ENCODE results near the gene FARP1. TPM values are rescaled to one million over a fixed set of nuclear protein-coding genes. Genes with fewer than 3 reads are reported as not detected.

FARP1 gene
- total and polyA plus RNA-seq, 7 donors: 6.9 to 96.4 (median 32.9) TPM

- WGBS, 2 donors: 51 to 78% methylated on average over 20 of the region's 20 CpGs
Measured at GRCh38 chr13:98313023-98313921, 170.4 kb downstream of the FARP1 start.

DNA sequence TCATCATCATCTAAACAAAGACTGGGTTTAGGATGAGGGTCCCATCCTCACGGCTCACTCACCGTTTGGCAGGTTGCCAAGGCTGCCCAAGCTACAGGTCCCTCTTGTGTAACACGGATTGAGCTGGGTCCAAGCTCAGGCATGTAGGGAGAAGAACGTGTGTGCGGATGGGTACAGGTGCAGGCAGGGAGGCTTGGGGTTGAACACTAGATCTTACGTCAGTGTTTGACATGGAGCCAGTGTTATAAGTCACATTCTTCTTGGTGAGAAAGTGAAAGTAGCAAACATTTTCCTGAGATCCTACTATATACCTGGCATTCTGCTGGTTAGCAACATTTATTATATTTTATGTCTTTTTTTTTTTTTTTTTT, 171.0 kb downstream of the FARP1 start:
- peak overlapping the region in 2 of 4 donors; percentile 72 to 80 for H3K27ac ChIP-seq

More at GRCh38 chr13:98313023-98313921, 170.4 kb downstream of the FARP1 start:
- H3K4me3 ChIP-seq: no peak overlapping the region
- H3K27me3 ChIP-seq: no peaks in the 10 kb centered on the region
- DNase-seq: no peak
- intact Hi-C loops (cut with DNase I): loop anchor here (5.0 kb wide), 1 partner anchor 121 kb away; no protein-coding TSS in a partner anchor
- peak overlapping the region in 3 of 4 donors; percentile 22 to 80 (median 72) for H3K27ac ChIP-seq
- peaks cover 0 to 39% (median 23%) of the 10 kb centered on the region in 4 donors for H3K4me1 ChIP-seq
- TF ChIP-seq EP300 (IDR thresholded peaks at IDR 0.05): no peak
- H3K36me3 ChIP-seq: no peaks in the 10 kb centered on the region
- H3K9me3 ChIP-seq: no peaks in the 10 kb centered on the region

GRCh38 chr13:98315466-98315865, 172.6 kb downstream of the FARP1 start:
- Histone ChIP-seq H3K4me3 (no peak overlapping the region), H3K36me3 (no peaks in the 10 kb centered on the region), H3K27me3 (no peaks in the 10 kb centered on the region), H3K9me3 (no peaks in the 10 kb centered on the region), H3K4me1 (peaks cover 0 to 35% (median 23%) of the 10 kb centered on the region in 4 donors), H3K27ac (peak overlapping the region in 2 of 4 donors; percentile 46 to 59)
- TF ChIP-seq POLR2AphosphoS5 (IDR thresholded peaks at IDR 0.05) (no peak), EP300 (IDR thresholded peaks at IDR 0.05) (no peak), POLR2A (IDR thresholded peaks at IDR 0.05) (no peak)
- TF ChIP-seq, protein P1, sequence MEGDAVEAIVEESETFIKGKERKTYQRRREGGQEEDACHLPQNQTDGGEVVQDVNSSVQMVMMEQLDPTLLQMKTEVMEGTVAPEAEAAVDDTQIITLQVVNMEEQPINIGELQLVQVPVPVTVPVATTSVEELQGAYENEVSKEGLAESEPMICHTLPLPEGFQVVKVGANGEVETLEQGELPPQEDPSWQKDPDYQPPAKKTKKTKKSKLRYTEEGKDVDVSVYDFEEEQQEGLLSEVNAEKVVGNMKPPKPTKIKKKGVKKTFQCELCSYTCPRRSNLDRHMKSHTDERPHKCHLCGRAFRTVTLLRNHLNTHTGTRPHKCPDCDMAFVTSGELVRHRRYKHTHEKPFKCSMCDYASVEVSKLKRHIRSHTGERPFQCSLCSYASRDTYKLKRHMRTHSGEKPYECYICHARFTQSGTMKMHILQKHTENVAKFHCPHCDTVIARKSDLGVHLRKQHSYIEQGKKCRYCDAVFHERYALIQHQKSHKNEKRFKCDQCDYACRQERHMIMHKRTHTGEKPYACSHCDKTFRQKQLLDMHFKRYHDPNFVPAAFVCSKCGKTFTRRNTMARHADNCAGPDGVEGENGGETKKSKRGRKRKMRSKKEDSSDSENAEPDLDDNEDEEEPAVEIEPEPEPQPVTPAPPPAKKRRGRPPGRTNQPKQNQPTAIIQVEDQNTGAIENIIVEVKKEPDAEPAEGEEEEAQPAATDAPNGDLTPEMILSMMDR (IDR thresholded peaks at IDR 0.05): no peak
- intact Hi-C loops (cut with DNase I): no loop called here
- WGBS, 2 donors: 59 to 68% methylated on average over 8 of the region's 8 CpGs
- DNase-seq: no peak

More for the DNA sequence above, 171.0 kb downstream of the FARP1 start:
- H3K4me3 ChIP-seq: no peak overlapping the region
- intact Hi-C loops (cut with DNase I): loop anchor here (5.0 kb wide), 1 partner anchor 122 kb away; no protein-coding TSS in a partner anchor
- no peaks in the 10 kb centered on the region for H3K36me3 ChIP-seq
- H3K4me1 ChIP-seq: peaks cover 0 to 35% (median 21%) of the 10 kb centered on the region in 4 donors
- no peaks in the 10 kb centered on the region for H3K27me3 ChIP-seq
- WGBS, 2 donors: 87 to 89% methylated on average over 6 of the region's 6 CpGs
- no peaks in the 10 kb centered on the region for H3K9me3 ChIP-seq
- TF ChIP-seq POLR2AphosphoS5 (IDR thresholded peaks at IDR 0.05) (no peak), POLR2A (IDR thresholded peaks at IDR 0.05) (no peak), EP300 (IDR thresholded peaks at IDR 0.05) (no peak)
- TF ChIP-seq, protein P1 (IDR thresholded peaks at IDR 0.05): no peak
- no peak for DNase-seq

DNA sequence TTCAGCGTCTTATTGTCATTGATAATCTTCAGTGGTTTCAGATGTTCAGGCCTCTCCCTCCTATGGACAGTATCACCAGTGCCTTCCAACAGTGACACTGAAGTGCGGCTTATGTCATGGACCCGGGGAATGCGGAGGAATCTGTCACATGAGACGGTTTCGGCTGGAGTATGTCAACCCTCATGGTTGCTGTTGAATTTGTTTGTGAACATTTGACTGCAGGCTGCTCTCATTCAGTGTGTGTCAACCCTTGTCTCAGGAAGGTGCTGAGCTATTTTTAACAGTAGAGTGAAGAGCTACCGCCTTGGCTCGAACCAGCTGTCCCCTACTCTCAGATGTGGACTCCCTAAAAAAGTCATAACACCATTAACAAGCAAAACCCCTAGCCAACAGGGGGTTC, 173.0 kb downstream of the FARP1 start:
- intact Hi-C loops (cut with DNase I): no loop called here
- Histone ChIP-seq H3K4me3 (no peak overlapping the region), H3K27me3 (no peaks in the 10 kb centered on the region), H3K36me3 (no peaks in the 10 kb centered on the region), H3K9me3 (no peaks in the 10 kb centered on the region), H3K27ac (peak overlapping the region in 2 of 4 donors; percentile 46 to 59), H3K4me1 (peaks cover 0 to 36% (median 25%) of the 10 kb centered on the region in 4 donors)
- DNase-seq: no peak
- 86 to 87% methylated on average over 8 of the region's 8 CpGs for WGBS, 2 donors
- TF ChIP-seq POLR2A (IDR thresholded peaks at IDR 0.05) (no peak), POLR2AphosphoS5 (IDR thresholded peaks at IDR 0.05) (no peak)

- no peak for DNase-seq
- Histone ChIP-seq H3K27me3 (no peaks in the 10 kb centered on the region), H3K36me3 (no peaks in the 10 kb centered on the region), H3K27ac (no peak overlapping the region), H3K4me3 (no peak overlapping the region), H3K4me1 (peaks cover 0 to 31% (median 19%) of the 10 kb centered on the region in 4 donors), H3K9me3 (no peaks in the 10 kb centered on the region)
- intact Hi-C loops (cut with DNase I): no loop called here
- WGBS, 2 donors: 71 to 76% methylated on average over 3 of the region's 3 CpGs
- no peak for TF ChIP-seq POLR2A (IDR thresholded peaks at IDR 0.05)
- no peak for TF ChIP-seq POLR2AphosphoS5 (IDR thresholded peaks at IDR 0.05)
- no peak for TF ChIP-seq EP300 (IDR thresholded peaks at IDR 0.05)
- TF ChIP-seq, protein P1 (IDR thresholded peaks at IDR 0.05): no peak
Measured at GRCh38 chr13:98317573-98318171, 174.8 kb downstream of the FARP1 start.

Measured in sigmoid colon (tissue), 7 donors.